Measurements from ENCODE around the gene LHX4. TPM values are rescaled to one million over a fixed set of nuclear protein-coding genes. Genes with fewer than 3 reads are reported as not detected.
"Not testable (repeated sequence)": the region's sequence is repeated elsewhere in the genome, so short reads cannot be mapped to it uniquely, and the experiment has no call there.

The LHX4 gene
- total and polyA plus RNA-seq, 7 donors, result 0.44 to 0.92 (median 0.60) TPM; not detected in 4

- Histone ChIP-seq H3K27me3 (no peaks in the 10 kb centered on the region), H3K27ac (no peak overlapping the region), H3K9me3 (no peaks in the 10 kb centered on the region), H3K36me3 (peaks cover 0 to 36% (median 8%) of the 10 kb centered on the region in 4 donors), H3K4me3 (no peak overlapping the region), H3K4me1 (no peaks in the 10 kb centered on the region)
- WGBS, 2 donors, result 92 to 93% methylated on average over 5 of the region's 5 CpGs
- intact Hi-C loops (cut with DNase I), result no loop called here
- DNase-seq, result no peak
- TF ChIP-seq POLR2A (IDR thresholded peaks at IDR 0.05) (no peak), EP300 (IDR thresholded peaks at IDR 0.05) (no peak), POLR2AphosphoS5 (IDR thresholded peaks at IDR 0.05) (no peak)
- TF ChIP-seq, protein P1, sequence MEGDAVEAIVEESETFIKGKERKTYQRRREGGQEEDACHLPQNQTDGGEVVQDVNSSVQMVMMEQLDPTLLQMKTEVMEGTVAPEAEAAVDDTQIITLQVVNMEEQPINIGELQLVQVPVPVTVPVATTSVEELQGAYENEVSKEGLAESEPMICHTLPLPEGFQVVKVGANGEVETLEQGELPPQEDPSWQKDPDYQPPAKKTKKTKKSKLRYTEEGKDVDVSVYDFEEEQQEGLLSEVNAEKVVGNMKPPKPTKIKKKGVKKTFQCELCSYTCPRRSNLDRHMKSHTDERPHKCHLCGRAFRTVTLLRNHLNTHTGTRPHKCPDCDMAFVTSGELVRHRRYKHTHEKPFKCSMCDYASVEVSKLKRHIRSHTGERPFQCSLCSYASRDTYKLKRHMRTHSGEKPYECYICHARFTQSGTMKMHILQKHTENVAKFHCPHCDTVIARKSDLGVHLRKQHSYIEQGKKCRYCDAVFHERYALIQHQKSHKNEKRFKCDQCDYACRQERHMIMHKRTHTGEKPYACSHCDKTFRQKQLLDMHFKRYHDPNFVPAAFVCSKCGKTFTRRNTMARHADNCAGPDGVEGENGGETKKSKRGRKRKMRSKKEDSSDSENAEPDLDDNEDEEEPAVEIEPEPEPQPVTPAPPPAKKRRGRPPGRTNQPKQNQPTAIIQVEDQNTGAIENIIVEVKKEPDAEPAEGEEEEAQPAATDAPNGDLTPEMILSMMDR (IDR thresholded peaks at IDR 0.05), result no peak
These were observed 31.5 kb upstream of the LHX4 start for GRCh38 chr1:180198611-180199010.

DNA sequence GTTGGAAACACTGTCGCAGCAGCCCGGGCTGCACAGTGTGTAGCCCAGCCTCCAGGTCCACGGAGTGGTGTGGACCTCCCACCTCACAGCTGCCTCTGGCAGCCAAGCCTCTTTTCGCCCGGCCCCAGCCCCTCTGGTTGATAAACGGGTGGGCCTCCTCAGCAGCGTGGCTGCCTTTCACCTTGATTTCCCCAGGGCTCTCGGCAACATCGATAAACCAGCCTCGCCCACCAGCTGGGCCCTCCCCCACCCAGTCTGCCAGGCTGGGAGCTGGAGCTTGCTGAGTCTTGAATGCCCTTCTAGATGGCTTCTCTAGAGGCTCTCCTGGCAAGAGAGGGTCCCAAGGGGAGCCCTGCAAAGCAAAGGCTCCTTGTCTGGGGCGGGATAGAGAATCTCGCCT, 31.0 kb upstream of the LHX4 start:
- WGBS, 2 donors, result 89 to 92% methylated on average over 12 of the region's 12 CpGs
- H3K9me3 ChIP-seq, result no peaks in the 10 kb centered on the region
- H3K27me3 ChIP-seq, result no peaks in the 10 kb centered on the region
- H3K4me1 ChIP-seq, result no peaks in the 10 kb centered on the region
- no peak for DNase-seq
- no peak overlapping the region for H3K27ac ChIP-seq
- H3K36me3 ChIP-seq, result peaks cover 0 to 35% (median 8%) of the 10 kb centered on the region in 4 donors
- H3K4me3 ChIP-seq, result no peak overlapping the region
- no peak for TF ChIP-seq EP300 (IDR thresholded peaks at IDR 0.05)
- TF ChIP-seq, protein P1 (IDR thresholded peaks at IDR 0.05), result no peak
- no peak for TF ChIP-seq POLR2AphosphoS5 (IDR thresholded peaks at IDR 0.05)
- no peak for TF ChIP-seq POLR2A (IDR thresholded peaks at IDR 0.05)
- intact Hi-C loops (cut with DNase I), result no loop called here

DNA sequence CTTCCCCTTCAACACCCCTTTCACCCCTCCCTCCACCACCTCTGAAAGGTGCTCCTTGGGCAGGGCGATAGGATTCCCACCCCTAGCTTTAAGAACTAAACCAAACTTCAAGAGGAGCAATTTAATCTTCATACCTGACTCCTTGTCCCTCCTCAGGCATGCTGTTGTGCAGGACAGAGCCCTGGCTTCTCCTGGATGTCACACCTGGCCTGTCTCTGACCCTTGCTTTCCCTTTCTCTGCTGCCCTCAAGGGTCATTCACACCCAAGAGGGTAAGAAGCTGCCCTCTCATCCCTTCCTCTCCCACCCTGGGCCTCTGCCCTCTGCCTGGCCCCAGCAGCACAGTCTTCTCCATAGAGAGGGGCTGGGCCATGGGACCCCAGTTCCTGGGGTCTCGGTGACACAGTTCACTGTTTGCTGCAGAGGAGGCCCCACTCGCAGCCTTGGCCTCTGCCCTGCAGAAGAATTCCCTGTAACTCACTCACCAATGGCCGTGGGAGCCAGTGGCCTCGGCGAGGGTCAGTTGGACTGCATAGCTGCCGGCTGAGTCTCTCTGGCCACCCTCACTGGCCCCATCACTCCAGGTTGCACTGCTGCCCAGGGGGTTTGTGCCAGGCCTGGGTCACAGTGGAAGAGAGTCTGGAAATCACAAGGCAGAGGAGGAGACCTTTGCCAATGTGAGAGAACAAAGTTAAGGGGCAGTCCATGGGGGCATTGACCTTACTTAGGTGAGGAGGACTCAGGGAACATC, 28.4 kb upstream of the LHX4 start:
- DNase-seq, result no peak
- no peaks in the 10 kb centered on the region for H3K27me3 ChIP-seq
- no peaks in the 10 kb centered on the region for H3K4me1 ChIP-seq
- H3K4me3 ChIP-seq, result no peak overlapping the region
- H3K27ac ChIP-seq, result no peak overlapping the region
- H3K9me3 ChIP-seq, result no peaks in the 10 kb centered on the region
- 94% methylated on average over 7 of the region's 7 CpGs for WGBS, 2 donors
- H3K36me3 ChIP-seq, result peaks cover 0 to 16% (median 2%) of the 10 kb centered on the region in 4 donors
- intact Hi-C loops (cut with DNase I), result no loop called here
- no peak for TF ChIP-seq POLR2AphosphoS5 (IDR thresholded peaks at IDR 0.05)
- TF ChIP-seq POLR2A (IDR thresholded peaks at IDR 0.05), result no peak
- TF ChIP-seq EP300 (IDR thresholded peaks at IDR 0.05), result no peak
- TF ChIP-seq, protein P1 (IDR thresholded peaks at IDR 0.05), result no peak

DNA sequence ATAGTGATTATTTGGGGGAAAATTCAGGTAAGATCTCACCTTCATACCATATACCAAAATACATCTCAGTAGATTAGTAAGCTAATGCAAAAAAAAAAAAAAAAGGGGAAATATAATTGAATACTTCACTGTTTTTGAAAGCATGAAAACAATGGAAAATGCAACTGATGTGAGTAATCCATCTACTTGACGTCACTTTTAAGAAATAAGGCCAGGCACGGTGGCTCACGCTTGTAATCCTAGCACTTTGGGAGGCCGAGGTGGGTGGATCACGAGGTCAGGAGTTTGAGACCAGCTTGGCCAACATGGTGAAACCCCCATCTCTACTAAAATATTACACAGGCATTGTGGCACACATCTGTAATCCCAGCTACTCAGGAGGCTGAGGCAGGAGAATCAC, 27.5 kb upstream of the LHX4 start:
- H3K36me3 ChIP-seq; H3K4me1 ChIP-seq; intact Hi-C loops (cut with DNase I); H3K27me3 ChIP-seq; H3K4me3 ChIP-seq; H3K27ac ChIP-seq; H3K9me3 ChIP-seq; DNase-seq: not testable (repeated sequence)
- 88 to 90% methylated on average over 5 of the region's 5 CpGs for WGBS, 2 donors

- intact Hi-C loops (cut with DNase I), result no loop called here
- WGBS, 2 donors, result 85 to 89% methylated on average over 6 of the region's 6 CpGs
- Histone ChIP-seq H3K27me3 (no peaks in the 10 kb centered on the region), H3K4me3 (no peak overlapping the region), H3K9me3 (no peaks in the 10 kb centered on the region), H3K4me1 (no peaks in the 10 kb centered on the region), H3K27ac (no peak overlapping the region), H3K36me3 (no peaks in the 10 kb centered on the region)
- TF ChIP-seq EP300 (IDR thresholded peaks at IDR 0.05) (no peak), POLR2A (IDR thresholded peaks at IDR 0.05) (no peak), POLR2AphosphoS5 (IDR thresholded peaks at IDR 0.05) (no peak)
- TF ChIP-seq, protein P1 (IDR thresholded peaks at IDR 0.05), result no peak
- DNase-seq, result no peak
These were observed 25.8 kb upstream of the LHX4 start for GRCh38 chr1:180204231-180204630.
